ENCODE results near the gene CAPN10. TPM values are rescaled to one million over a fixed set of nuclear protein-coding genes. Genes with fewer than 3 reads are reported as not detected.

CAPN10 gene
- polyA plus RNA-seq, 3 donors = 7.3 to 57.0 (median 7.4) TPM

DNA sequence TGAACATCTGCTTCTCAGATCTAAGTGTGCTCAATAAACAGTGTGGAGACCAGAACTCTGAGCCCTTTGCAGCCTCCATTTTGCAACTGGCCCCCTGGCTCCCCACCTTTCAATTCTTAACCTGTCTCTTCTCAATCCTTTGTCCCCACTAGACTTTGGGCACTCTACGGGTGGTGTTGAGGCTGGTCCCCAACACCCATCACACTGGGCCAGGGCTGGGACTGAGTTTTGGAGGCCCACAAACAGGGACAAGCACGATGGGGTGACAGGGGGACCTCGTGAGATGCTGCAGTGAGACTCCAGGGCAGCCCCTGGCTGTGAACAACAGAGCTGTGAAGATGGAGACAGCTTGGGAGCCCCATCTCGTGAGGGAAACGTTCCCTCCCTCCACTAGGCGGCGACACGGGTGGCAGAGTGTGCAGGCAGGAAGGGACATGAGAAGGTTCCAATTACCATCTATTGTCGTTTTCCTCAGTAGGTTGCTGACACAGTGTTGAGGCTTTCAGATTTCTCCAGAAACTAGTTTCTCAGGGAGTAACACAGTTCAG is 29.9 kb upstream of the CAPN10 start:
- peaks cover 53% of the 10 kb centered on the region for H4K20me1 ChIP-seq (ENCODE audit: insufficient read depth, low read length)
- no peak overlapping the region for H3K4me3 ChIP-seq (replicated peaks in 1 of 3; ENCODE audit: low read depth in 2 of 3, low read length in 3 of 3)
- intact Hi-C loops (cut with micrococcal nuclease) = loop anchor here in 1 of 2 donors (5.0 kb wide), 1 partner anchor 39 kb away; no protein-coding TSS in a partner anchor

DNA sequence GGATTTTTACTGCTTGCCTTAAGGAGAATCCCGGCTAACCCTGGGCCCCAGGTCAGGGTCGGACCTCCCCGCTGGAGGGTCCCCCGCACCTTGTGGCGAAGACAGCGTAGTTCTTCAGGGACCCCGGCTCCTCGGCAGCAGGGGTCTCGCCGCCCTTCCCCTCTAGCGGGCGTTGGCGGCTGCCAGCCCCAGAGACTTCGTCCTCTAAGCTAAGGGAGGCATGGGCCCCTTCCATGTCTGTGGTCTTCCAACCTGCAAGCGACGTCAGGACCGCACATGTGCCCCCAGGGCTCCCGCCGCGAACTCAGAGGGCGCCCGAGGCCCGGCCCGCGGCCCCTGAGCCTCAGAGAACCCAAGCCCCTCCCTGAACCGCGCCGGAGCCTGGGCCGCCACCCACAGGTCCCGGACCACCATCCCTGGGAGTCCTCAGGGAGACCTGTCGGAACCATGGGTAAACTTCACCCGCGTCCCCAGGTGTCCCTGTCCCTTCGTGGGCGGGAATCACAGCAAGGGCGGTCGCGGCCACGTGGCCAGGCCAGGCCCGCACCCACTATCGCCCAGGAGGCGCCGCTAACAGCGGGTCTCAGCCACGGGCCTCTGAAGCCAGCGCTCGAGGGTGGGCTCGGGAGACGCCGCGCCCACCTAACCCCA is 29.3 kb upstream of the CAPN10 start:
- peaks cover 12 to 38% of the 10 kb centered on the region in 2 donors for H3K36me3 ChIP-seq (replicated peaks in 1 of 2; ENCODE audit: control insufficient read depth in 1 of 2, insufficient read depth in 2 of 2, low read length in 2 of 2)
- peaks cover 53% of the 10 kb centered on the region for H4K20me1 ChIP-seq (ENCODE audit: insufficient read depth, low read length)
- H3K4me3 Mint-ChIP-seq = peak overlapping the region in 1 of 2 donors; percentile 27
- peaks cover 0 to 7% (median 4%) of the 10 kb centered on the region in 3 donors for H3K27me3 Mint-ChIP-seq (ENCODE audit: low read depth in 3 of 3)
- H3K79me2 ChIP-seq (ENCODE audit: insufficient read depth, low read length) = peaks cover 65% of the 10 kb centered on the region
- H3K27me3 ChIP-seq (ENCODE audit: control insufficient read depth in 2 of 2, insufficient read depth in 2 of 2, low read length in 2 of 2) = no peaks in the 10 kb centered on the region
- peak overlapping the region; percentile 15 for H3K9ac ChIP-seq (ENCODE audit: insufficient read depth, low read length, poor library complexity, severe bottlenecking)
- H3K27ac ChIP-seq (ENCODE audit: low read depth in 1 of 2, low read length in 2 of 2) = no peak overlapping the region
- H3K4me3 ChIP-seq (replicated peaks in 1 of 3; ENCODE audit: low read depth in 2 of 3, low read length in 3 of 3) = peak overlapping the region in 1 of 3 experiments; percentile 63
- H3K4me2 ChIP-seq (replicated peaks; ENCODE audit: extremely low read depth, low read length, poor library complexity, severe bottlenecking) = peak overlapping the region; percentile 66
- peaks cover 40% of the 10 kb centered on the region for H3K4me1 Mint-ChIP-seq
- TF ChIP-seq, protein P1, sequence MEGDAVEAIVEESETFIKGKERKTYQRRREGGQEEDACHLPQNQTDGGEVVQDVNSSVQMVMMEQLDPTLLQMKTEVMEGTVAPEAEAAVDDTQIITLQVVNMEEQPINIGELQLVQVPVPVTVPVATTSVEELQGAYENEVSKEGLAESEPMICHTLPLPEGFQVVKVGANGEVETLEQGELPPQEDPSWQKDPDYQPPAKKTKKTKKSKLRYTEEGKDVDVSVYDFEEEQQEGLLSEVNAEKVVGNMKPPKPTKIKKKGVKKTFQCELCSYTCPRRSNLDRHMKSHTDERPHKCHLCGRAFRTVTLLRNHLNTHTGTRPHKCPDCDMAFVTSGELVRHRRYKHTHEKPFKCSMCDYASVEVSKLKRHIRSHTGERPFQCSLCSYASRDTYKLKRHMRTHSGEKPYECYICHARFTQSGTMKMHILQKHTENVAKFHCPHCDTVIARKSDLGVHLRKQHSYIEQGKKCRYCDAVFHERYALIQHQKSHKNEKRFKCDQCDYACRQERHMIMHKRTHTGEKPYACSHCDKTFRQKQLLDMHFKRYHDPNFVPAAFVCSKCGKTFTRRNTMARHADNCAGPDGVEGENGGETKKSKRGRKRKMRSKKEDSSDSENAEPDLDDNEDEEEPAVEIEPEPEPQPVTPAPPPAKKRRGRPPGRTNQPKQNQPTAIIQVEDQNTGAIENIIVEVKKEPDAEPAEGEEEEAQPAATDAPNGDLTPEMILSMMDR (IDR thresholded peaks at IDR 0.05) = peak; percentile 36
- H3K36me3 Mint-ChIP-seq = peaks cover 39 to 46% of the 10 kb centered on the region in 2 donors
- H2AFZ ChIP-seq (ENCODE audit: insufficient read depth, low read depth, low read length, poor library complexity, severe bottlenecking) = no peak overlapping the region
- DNase-seq = no peak
- no peaks in the 10 kb centered on the region for H3K9me3 ChIP-seq (replicated peaks in 1 of 2; ENCODE audit: control insufficient read depth in 1 of 2, insufficient read depth in 1 of 2, low read length in 2 of 2)
- WGBS (ENCODE audit: insufficient coverage) = 52% methylated on average over 43 of the region's 51 CpGs
- peaks cover 0 to 4% (median 0%) of the 10 kb centered on the region in 7 donors for H3K9me3 Mint-ChIP-seq
- H3K4me1 ChIP-seq (ENCODE audit: control insufficient read depth in 1 of 2, insufficient read depth in 2 of 2, low read length in 2 of 2) = peaks cover 42 to 56% of the 10 kb centered on the region in 2 donors
- intact Hi-C loops (cut with micrococcal nuclease) = loop anchor here in 1 of 2 donors (5.0 kb wide), 1 partner anchor 40 kb away; no protein-coding TSS in a partner anchor
- H3K27ac Mint-ChIP-seq = no peak overlapping the region

More for the DNA sequence above, 29.9 kb upstream of the CAPN10 start:
- TF ChIP-seq, protein P1 (IDR thresholded peaks at IDR 0.05) = peak; percentile 60
- H3K27ac ChIP-seq (ENCODE audit: low read depth in 1 of 2, low read length in 2 of 2) = no peak overlapping the region
- H3K36me3 ChIP-seq (replicated peaks in 1 of 2; ENCODE audit: control insufficient read depth in 1 of 2, insufficient read depth in 2 of 2, low read length in 2 of 2) = peaks cover 12 to 44% of the 10 kb centered on the region in 2 donors
- H3K27me3 ChIP-seq (ENCODE audit: control insufficient read depth in 2 of 2, insufficient read depth in 2 of 2, low read length in 2 of 2) = no peaks in the 10 kb centered on the region
- Mint-ChIP-seq H3K27ac (peak overlapping the region in 1 of 7 donors; percentile 63), H3K4me3 (peak overlapping the region in 1 of 2 donors; percentile 27), H3K9me3 (peaks cover 0 to 4% (median 3%) of the 10 kb centered on the region in 7 donors), H3K36me3 (peaks cover 45 to 52% of the 10 kb centered on the region in 2 donors), H3K4me1 (peaks cover 35% of the 10 kb centered on the region), H3K27me3 (ENCODE audit: low read depth in 3 of 3) (peaks cover 0 to 7% (median 4%) of the 10 kb centered on the region in 3 donors)
- H3K9ac ChIP-seq (ENCODE audit: insufficient read depth, low read length, poor library complexity, severe bottlenecking) = no peak overlapping the region
- no peaks in the 10 kb centered on the region for H3K9me3 ChIP-seq (replicated peaks in 1 of 2; ENCODE audit: control insufficient read depth in 1 of 2, insufficient read depth in 1 of 2, low read length in 2 of 2)
- DNase-seq = peak; percentile 46 to 62 (median 61)
- peak overlapping the region; percentile 66 for H3K4me2 ChIP-seq (replicated peaks; ENCODE audit: extremely low read depth, low read length, poor library complexity, severe bottlenecking)
- peaks cover 36 to 50% of the 10 kb centered on the region in 2 donors for H3K4me1 ChIP-seq (ENCODE audit: control insufficient read depth in 1 of 2, insufficient read depth in 2 of 2, low read length in 2 of 2)
- H2AFZ ChIP-seq (ENCODE audit: insufficient read depth, low read depth, low read length, poor library complexity, severe bottlenecking) = no peak overlapping the region
- 68% methylated on average over 4 of the region's 9 CpGs for WGBS (ENCODE audit: insufficient coverage)
- peaks cover 65% of the 10 kb centered on the region for H3K79me2 ChIP-seq (ENCODE audit: insufficient read depth, low read length)
